Hair follicle dermal papilla cell (primary cell): ENCODE measurements around the gene LRRC32. TPM values are rescaled to one million over a fixed set of nuclear protein-coding genes. Genes with fewer than 3 reads are reported as not detected.

Source experiments
- total RNA-seq: library from RNA; depleted of rRNA; stranded (reverse); fragments of >200 nt; gene quantifications from 2 replicates; pipeline ENCODE4 v1.2.3, GENCODE V29; 2012

LRRC32 gene, protein sequence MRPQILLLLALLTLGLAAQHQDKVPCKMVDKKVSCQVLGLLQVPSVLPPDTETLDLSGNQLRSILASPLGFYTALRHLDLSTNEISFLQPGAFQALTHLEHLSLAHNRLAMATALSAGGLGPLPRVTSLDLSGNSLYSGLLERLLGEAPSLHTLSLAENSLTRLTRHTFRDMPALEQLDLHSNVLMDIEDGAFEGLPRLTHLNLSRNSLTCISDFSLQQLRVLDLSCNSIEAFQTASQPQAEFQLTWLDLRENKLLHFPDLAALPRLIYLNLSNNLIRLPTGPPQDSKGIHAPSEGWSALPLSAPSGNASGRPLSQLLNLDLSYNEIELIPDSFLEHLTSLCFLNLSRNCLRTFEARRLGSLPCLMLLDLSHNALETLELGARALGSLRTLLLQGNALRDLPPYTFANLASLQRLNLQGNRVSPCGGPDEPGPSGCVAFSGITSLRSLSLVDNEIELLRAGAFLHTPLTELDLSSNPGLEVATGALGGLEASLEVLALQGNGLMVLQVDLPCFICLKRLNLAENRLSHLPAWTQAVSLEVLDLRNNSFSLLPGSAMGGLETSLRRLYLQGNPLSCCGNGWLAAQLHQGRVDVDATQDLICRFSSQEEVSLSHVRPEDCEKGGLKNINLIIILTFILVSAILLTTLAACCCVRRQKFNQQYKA
- total RNA-seq, result 46.4 and 51.4 TPM in 2 replicates

DNA sequence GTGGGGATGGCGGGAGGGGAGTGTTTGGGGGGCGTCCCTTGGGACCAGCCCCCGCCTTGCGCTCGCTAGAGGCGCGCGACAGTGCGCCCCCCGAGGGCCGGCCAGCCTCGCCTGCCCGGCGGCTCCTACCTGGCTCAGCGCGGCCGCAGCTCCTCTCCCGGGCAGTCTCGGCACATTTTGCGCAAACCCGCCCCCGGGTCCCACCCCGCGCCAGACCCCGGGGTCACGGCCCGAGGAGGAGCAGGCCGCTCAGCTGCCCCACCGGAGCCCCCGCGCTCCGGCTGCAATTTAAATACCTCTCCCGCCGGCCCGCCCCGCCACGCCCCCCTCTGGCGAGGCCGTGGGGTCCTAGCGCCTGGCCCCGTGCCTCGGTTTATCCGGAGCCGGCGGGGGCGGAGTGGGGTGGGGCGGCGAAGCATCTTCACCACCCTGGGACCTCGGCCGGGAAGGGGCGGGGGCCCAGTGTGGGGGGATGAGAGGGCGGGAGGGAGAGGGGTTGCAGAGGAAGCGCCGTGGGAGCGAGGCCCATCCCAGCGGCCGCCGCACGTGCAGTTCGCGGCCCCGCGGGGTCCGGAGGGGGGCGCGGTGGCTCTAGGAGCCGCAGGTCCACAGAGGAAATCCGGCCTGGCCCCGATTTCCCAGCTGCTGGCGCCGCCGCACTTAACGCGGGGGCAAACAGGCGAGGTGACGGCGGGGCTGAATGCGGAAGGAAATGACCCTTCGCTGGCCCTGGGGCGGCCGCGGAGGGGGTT lies at the start of gene LRRC32:
Gene LRRC32, minus strand, starts transcription at position 263 of the 752 bp plus-strand sequence. CDS start 4,793 bp downstream, outside the sequence.

Other genes starting within 250 kb of the LRRC32 start
- 14.8 and 20.1 TPM in 2 replicates for gene EMSY, start 225.7 kb downstream of the LRRC32 start, total RNA-seq
- gene TSKU, start 112.6 kb upstream of the LRRC32 start, total RNA-seq, result 39.7 and 41.1 TPM in 2 replicates
- gene ACER3, start 190.2 kb upstream of the LRRC32 start, total RNA-seq, result 40.9 and 50.8 TPM in 2 replicates